HG03095 (cell line): ENCODE data around the gene TGFBR2.
"Not testable (repeated sequence)": the region's sequence is repeated elsewhere in the genome, so short reads cannot be mapped to it uniquely, and the experiment has no call there.

ENCODE experiments used
- ATAC-seq: cut with Tn5 transposase; IDR thresholded peaks from one replicate; pipeline ENCODE4 v1.9.1; 2021; ENCODE audit warnings: moderate library complexity; ENCODE audit not compliant: unreplicated experiment

The TGFBR2 gene

GRCh38 chr3:30617653-30618052 is 11.3 kb downstream of the TGFBR2 start:
- no peak for ATAC-seq

GRCh38 chr3:30618526-30618925 is 12.1 kb downstream of the TGFBR2 start:
- ATAC-seq, result no peak

- ATAC-seq, result no peak
Observed at GRCh38 chr3:30619318-30619717, 12.9 kb downstream of the TGFBR2 start.

- no peak for ATAC-seq
Observed at GRCh38 chr3:30620402-30621360, 14.3 kb downstream of the TGFBR2 start.

GRCh38 chr3:30621576-30621975 is 15.2 kb downstream of the TGFBR2 start:
- no peak for ATAC-seq

GRCh38 chr3:30622047-30622545 is 15.7 kb downstream of the TGFBR2 start:
- no peak for ATAC-seq

- no peak for ATAC-seq
Observed at GRCh38 chr3:30622790-30623189, 16.4 kb downstream of the TGFBR2 start.

GRCh38 chr3:30623351-30623750 is 16.9 kb downstream of the TGFBR2 start:
- ATAC-seq, result no peak

GRCh38 chr3:30624480-30624879 is 18.1 kb downstream of the TGFBR2 start:
- ATAC-seq, result not testable (repeated sequence)

GRCh38 chr3:30625541-30626438 is 19.4 kb downstream of the TGFBR2 start:
- no peak for ATAC-seq

GRCh38 chr3:30626443-30627180 is 20.2 kb downstream of the TGFBR2 start:
- no peak for ATAC-seq

- ATAC-seq, result no peak
Observed at GRCh38 chr3:30628205-30628900, 22.0 kb downstream of the TGFBR2 start.

GRCh38 chr3:30628901-30629590 is 22.6 kb downstream of the TGFBR2 start:
- no peak for ATAC-seq

- no peak for ATAC-seq
Observed at GRCh38 chr3:30629746-30630145, 23.3 kb downstream of the TGFBR2 start.

- no peak for ATAC-seq
Observed at GRCh38 chr3:30630238-30631030, 24.0 kb downstream of the TGFBR2 start.

GRCh38 chr3:30631243-30631904 is 25.0 kb downstream of the TGFBR2 start:
- no peak for ATAC-seq

- ATAC-seq, result no peak
Observed at GRCh38 chr3:30632065-30632464, 25.7 kb downstream of the TGFBR2 start.

- no peak for ATAC-seq
Observed at GRCh38 chr3:30632521-30632920, 26.1 kb downstream of the TGFBR2 start.
